Stimulated activated CD8-positive, alpha-beta memory T cell treated with anti-CD3 and anti-CD28 coated beads, Interleukin-7, amount 100 ng/mL, for 1 hour (primary cell): Measurements from ENCODE around the gene FASN.
"Not testable (repeated sequence)": the region's sequence is repeated elsewhere in the genome, so short reads cannot be mapped to it uniquely, and the experiment has no call there.

Source experiments
- DNase-seq, 2 donors: peaks; one replicate each; pipeline ENCODE4 v3.0.0-alpha.2; 2020; ENCODE audit warnings: low read depth in 2 of 2

FASN gene

GRCh38 chr17:82041144-82041814 lies 56.8 kb downstream of the FASN start:
- DNase-seq = no peak

- DNase-seq = no peak
Observed at GRCh38 chr17:82039695-82040299, 58.2 kb downstream of the FASN start.

- not testable (repeated sequence) for DNase-seq
Observed at GRCh38 chr17:82038796-82039409, 59.1 kb downstream of the FASN start.

GRCh38 chr17:82037889-82038195 lies 60.2 kb downstream of the FASN start:
- no peak for DNase-seq

GRCh38 chr17:82037092-82037888 lies 60.7 kb downstream of the FASN start, which contains the start of gene DCXR:
TSS of gene DCXR (minus strand) at chr17:82037697. CDS start at chr17:82037682, 15 bp downstream.
- peak; percentile 86 to 88 for DNase-seq

- no peak for DNase-seq
Observed at GRCh38 chr17:82036634-82037091, 61.4 kb downstream of the FASN start.

- no peak for DNase-seq
Observed at GRCh38 chr17:82035956-82036633, 61.9 kb downstream of the FASN start.

- no peak for DNase-seq
Observed at GRCh38 chr17:82035488-82035887, 62.5 kb downstream of the FASN start.

GRCh38 chr17:82034371-82035011 lies 63.5 kb downstream of the FASN start:
- DNase-seq = no peak

- no peak for DNase-seq
Observed at GRCh38 chr17:82033359-82034085, 64.5 kb downstream of the FASN start.

- DNase-seq = no peak
Observed at GRCh38 chr17:82031885-82032627, 66.0 kb downstream of the FASN start.

- no peak for DNase-seq
Observed at GRCh38 chr17:82031303-82031884, 66.6 kb downstream of the FASN start, which contains the start of gene RAC3. TSS of gene RAC3 (plus strand) at chr17:82031678. CDS start at chr17:82031762, 84 bp downstream.

GRCh38 chr17:82030470-82031302 lies 67.3 kb downstream of the FASN start:
- peak; percentile 62 to 63 for DNase-seq

GRCh38 chr17:82029990-82030469 lies 68.0 kb downstream of the FASN start:
- DNase-seq = no peak

GRCh38 chr17:82029391-82029790 lies 68.6 kb downstream of the FASN start:
- DNase-seq = no peak

- DNase-seq = no peak
Observed at GRCh38 chr17:82028966-82029365, 69.1 kb downstream of the FASN start.
